Stimulated activated CD8-positive, alpha-beta memory T cell treated with anti-CD3 and anti-CD28 coated beads, Interleukin-12 subunit alpha, Interleukin-12 subunit beta, amount 100 ng/mL, for 1 hour (primary cell): ENCODE data around the gene OR51I2.

ENCODE experiments used
- DNase-seq: peaks from one replicate; pipeline ENCODE4 v3.0.0-alpha.2; 2020; ENCODE audit warnings: low read depth

OR51I2 gene

DNA sequence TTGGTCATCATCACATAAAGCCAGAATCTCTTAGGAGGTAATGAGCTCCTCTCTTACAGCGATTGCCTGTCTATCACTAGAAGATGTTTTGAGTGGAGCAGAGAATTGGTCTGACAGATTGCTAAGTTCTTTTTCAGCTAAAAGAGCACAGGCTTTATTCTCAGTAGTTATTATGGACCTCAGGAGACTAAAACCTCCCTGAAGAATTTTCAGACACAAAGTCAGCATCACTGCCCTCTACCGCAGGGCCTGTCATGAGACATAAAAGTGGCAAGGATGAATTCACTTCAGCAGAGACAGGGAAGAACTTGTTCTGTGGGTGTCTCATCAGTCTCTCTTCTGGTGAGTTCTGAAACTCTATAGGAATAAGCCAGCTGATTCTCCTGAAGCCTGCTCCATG, at the start of gene OR51I2:
Gene OR51I2 (plus strand): TSS at position 301 of the 400 bp plus-strand sequence. CDS start 4,166 bp downstream, outside the sequence.
- DNase-seq, result no peak

DNA sequence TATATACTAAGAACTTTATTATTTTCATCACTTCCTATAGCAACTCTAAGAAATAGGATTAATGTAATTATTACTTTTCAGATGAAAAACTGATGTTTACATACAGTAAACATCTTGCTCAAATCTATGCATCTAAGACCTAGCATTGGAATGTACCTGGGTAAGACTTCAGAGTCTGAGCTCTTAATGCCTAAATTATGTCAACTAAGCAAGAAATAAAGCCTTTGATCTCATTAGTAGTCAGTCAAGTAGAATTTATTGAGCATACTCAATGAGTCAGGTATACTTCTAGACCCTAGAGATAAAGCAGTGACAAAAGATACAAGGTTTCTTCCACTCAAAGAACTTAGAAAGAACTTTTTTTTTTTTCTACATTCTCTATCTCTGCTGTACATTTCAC, 44.0 kb upstream of the OR51I2 start:
- no peak for DNase-seq

DNA sequence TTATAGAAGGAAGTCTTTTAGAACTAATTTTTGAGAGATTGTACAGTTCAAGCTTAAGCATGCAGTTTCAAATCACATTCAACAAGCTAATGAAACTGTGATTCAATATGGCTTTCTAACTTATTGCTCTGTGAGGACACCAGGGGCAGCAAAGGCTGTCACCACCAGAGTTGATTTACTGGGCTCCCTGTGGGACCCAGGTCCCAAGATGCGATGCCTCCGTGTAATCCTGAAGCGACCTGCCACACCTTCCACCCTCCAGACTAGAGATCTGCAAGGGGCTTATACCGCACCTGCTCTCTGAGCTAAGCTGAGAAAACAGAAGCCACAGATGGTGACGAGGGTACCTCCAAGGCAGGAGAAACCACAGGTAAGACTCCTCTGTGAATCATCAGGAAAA, 28.1 kb upstream of the OR51I2 start:
- no peak for DNase-seq

DNA sequence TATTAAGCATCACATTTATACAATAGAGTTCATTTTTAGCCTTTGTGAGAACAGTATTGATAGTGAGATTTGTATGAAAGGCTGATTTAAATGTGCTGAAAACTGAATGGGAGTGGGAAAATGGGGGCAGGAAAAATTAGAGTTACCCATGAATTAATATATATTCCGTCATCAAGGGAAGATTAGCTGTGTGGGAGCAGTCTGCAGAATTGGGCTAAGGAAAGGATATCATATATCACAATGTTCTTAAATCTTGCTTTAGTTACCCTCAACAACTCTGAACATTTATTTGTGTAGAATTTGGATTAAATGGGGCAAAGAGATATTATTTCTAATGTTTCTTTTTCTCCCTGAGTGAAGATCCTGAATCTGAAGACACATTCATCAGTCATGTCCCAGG, 27.3 kb upstream of the OR51I2 start, which contains the start of gene OR51Q1:
Gene OR51Q1 (plus strand): TSS at position 301 of the 400 bp plus-strand sequence. CDS start 90 bp downstream, at position 391.
- no peak for DNase-seq

DNA sequence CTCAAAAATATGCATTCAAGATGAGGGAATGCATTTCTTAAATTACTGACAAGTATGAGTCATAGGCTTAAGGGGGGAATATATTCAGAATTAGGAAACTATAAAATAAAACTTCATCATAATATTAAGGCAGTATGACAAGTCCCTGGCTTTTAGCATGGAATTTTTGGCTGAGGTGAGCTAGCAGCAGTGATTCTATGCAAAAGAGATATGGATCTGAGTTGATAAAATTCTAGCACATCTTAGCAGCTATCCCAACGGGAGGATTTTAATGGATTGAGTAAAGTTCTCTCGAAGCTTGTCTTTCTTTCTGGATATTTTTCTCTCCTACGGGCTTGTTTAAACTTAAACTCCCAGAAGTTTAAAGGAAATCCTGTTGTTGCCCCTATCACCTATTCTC, 26.0 kb upstream of the OR51I2 start:
- no peak for DNase-seq

GRCh38 chr11:5441414-5441813, 7.7 kb upstream of the OR51I2 start, which contains the start of gene OR51I1:
Gene OR51I1 (minus strand): TSS chr11:5441514. CDS start chr11:5441514, 0 bp downstream.
- DNase-seq, result no peak

- no peak for DNase-seq
These were observed 5.2 kb upstream of the OR51I2 start for GRCh38 chr11:5443835-5444393.

DNA sequence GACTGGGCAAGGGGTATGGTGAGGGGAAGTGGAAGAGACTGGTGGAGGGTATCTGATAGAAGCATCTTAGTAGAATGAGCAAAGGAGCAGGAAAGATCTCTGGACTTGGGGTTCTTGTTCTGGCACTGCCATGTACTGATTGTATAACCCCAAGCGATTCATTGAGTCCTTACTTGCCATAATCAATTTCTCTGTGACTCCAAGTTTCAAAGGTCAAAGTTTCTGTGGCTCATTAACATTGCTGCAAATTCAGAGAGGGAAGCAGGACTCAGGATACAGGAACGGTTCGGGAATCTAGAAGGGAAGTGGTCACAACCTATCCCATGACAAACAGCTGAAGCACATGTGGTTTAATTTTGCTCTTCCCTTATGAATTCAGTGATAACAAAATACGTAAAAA, 309 bp downstream of the OR51I2 start:
- no peak for DNase-seq

GRCh38 chr11:5460983-5461621, 12.0 kb downstream of the OR51I2 start:
- no peak for DNase-seq

DNA sequence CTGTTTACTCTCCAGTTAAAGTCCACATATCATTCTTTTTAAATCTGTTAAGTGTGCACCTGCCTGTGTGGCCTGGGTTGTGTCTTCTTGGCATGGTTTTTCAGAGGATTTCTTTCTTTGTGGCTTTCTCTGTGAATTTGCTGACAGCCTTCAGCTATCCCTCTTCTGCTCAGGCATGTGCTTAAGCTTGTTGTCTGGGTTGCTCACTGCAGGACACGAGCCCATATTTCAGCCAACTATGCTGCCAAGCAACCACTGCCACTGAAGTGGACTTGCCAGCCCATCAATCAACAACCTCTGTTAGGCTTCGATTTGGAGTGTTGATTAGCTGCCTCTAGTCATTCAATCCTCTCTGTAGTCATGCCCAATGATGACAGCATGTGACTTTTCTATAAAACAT, 18.4 kb downstream of the OR51I2 start:
- DNase-seq, result no peak

GRCh38 chr11:5473921-5474320, 24.8 kb downstream of the OR51I2 start:
- DNase-seq, result no peak

GRCh38 chr11:5476186-5476819, 27.2 kb downstream of the OR51I2 start:
- DNase-seq, result peak; percentile 8

DNA sequence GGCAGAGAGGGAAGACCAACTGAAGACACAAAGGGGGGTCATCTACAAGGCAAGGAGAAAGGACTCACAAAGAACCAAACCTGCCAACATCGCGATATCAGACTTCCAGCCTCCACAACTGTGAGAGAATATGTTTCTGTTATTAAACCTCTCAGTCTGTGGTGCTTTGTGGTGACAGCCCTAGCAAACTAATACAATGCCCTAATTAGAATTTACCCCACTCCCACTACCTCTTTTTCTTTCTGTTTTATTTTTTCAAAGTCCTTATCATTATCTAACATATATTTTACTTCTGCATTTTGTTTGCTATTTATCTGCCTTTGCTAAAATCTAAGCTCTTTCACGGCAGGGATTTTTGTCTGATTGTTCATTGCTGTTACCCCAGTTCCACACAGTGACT, 36.9 kb downstream of the OR51I2 start:
- no peak for DNase-seq

DNA sequence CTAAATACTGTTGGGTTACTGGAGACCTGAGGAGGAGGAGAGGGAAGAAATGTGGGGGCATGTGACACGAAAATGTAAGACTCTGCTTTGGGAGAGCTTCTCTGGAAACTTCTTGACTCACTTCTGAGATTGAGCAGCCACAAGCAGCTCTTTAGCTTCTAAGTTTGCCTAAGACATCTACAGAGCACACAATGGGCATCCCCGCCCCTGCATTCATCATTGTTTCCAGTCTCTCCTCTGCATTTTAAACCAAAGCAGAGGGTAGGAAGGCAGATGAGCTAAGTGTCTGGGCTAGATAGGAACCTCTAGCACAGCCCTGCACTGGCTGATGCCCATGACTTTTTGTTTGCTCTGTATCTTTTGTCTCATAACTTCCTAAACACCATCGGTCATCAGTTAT, 37.3 kb downstream of the OR51I2 start:
- no peak for DNase-seq

- DNase-seq, result no peak
These were observed 39.3 kb downstream of the OR51I2 start, which contains the start of gene OR52D1 for GRCh38 chr11:5488385-5488784. Gene OR52D1 (plus strand): TSS chr11:5488685. CDS start chr11:5488707, 22 bp downstream.

DNA sequence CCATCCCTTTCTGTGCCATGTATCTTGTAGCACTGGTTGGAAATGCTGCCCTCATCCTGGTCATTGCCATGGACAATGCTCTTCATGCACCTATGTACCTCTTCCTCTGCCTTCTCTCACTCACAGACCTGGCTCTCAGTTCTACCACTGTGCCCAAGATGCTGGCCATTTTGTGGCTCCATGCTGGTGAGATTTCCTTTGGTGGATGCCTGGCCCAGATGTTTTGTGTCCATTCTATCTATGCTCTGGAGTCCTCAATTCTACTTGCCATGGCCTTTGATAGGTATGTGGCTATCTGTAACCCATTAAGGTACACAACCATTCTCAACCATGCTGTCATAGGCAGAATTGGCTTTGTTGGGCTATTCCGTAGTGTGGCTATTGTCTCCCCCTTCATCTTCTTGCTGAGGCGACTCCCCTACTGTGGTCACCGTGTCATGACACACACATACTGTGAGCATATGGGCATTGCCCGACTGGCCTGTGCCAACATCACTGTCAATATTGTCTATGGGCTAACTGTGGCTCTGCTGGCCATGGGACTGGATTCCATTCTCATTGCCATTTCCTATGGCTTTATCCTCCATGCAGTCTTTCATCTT, 39.8 kb downstream of the OR51I2 start:
- no peak for DNase-seq

DNA sequence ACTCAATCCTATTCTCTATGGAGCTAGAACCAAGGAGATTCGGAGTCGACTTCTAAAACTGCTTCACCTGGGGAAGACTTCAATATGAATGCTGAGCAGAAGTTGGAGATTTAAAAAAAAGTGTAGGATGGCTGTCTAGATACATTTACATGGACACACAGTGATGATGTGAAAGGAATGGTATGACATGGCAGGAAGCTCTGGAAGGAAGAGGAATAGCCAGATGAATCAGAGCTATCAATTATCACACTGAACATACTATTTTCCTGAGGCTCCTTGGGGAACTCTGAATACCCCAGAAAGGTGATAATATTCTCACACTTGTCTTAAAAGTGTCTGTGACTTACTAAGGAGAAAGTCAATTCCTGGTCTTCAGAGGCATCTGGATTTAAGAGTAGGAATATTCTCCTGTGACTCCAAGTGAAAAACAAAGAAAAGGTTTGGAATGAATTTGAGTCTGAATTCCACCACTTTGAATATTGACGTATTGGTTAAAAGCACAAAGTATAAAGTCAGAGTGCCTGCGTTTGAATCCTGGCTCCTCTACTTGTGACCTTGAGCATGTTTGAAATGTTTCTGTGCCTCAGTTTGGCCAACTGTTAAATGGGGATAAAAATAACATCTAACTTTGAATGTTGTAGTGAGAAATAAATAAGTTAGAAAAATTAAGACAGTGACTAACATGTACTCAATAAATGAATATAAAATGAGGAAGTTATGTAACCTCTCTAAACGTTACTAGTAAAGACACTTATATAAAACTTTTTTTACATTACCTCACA, 40.6 kb downstream of the OR51I2 start:
- DNase-seq, result no peak

GRCh38 chr11:5499671-5500070, 50.5 kb downstream of the OR51I2 start:
- DNase-seq, result no peak

GRCh38 chr11:5500393-5500801, 51.3 kb downstream of the OR51I2 start:
- DNase-seq, result no peak

DNA sequence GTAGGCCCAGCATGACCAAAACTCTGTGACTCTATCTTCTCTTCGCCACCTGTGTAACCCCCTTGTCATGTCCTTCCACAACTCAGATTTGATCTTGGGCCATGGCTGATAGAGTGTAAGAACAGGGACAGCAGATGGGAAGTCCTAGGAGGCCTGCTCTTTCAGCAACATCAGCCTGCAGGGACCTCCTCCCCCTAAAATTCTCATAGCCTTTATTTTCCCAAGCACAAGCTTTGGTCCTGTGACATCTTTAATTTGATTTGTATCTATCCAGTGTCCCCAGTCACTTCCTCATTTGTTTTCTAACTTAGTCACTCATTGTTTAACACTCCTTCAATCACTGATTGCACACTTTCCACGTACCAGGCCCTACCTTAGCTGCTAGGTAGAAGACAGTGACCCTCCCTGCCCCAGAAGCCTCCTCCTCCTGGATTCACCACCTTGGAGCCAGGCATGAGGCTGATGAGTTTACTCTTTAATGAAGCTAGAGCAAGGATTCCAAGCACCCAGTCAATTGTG, 55.3 kb downstream of the OR51I2 start:
- DNase-seq, result no peak

- DNase-seq, result no peak
These were observed 56.4 kb downstream of the OR51I2 start for GRCh38 chr11:5505363-5506048.
